H1 (cell line): Measurements from ENCODE around the gene TBC1D19. TPM values are rescaled to one million over a fixed set of nuclear protein-coding genes. Genes with fewer than 3 reads are reported as not detected.

ENCODE experiments used
- CTCF ChIA-PET: fragments of 300-600 bp; sonication (Branson Sonifier 250); formaldehyde crosslinking; loops from one replicate; lab custom pipeline; 2021; ENCODE audit not compliant: partially characterized antibody; lab: Charles Lee
- POLR2A ChIA-PET: fragments of 300-600 bp; sonication (Branson Sonifier 250); formaldehyde crosslinking; loops from one replicate; lab custom pipeline; 2021; ENCODE audit warnings: inconsistent platforms; ENCODE audit not compliant: partially characterized antibody; lab: Charles Lee
- DNase-seq, 2 experiments: peaks; one replicate each; pipeline versions ENCODE4 v3.0.0 to v3.0.0-alpha.2; 2010 to 2022; ENCODE audit warnings: low spot score in 2 of 2, low read depth in 1 of 2, mixed read lengths in 1 of 2
- FAIRE-seq: peaks from 2 replicates; lab custom pipeline; 2011; peaks lifted over from hg19 to GRCh38; lab: Jason Lieb, UNC
- H2AFZ ChIP-seq: 2 replicates; pipeline ENCODE4 v1.8.1; 2012; ENCODE audit warnings: low read length, inconsistent platforms
- H2AK5ac ChIP-seq: 2 replicates; pipeline ENCODE4 v1.6.1; 2013; ENCODE audit warnings: low read depth, low read length
- H2BK120ac ChIP-seq: replicated peaks from 2 replicates; pipeline ENCODE3; 2013; ENCODE audit warnings: low read depth, low read length, inconsistent platforms
- H2BK12ac ChIP-seq: 2 replicates; pipeline ENCODE4 v1.6.1; 2013; ENCODE audit warnings: low read depth, low read length
- H2BK15ac ChIP-seq: 2 replicates; pipeline ENCODE4 v1.6.1; 2013; ENCODE audit warnings: low read length
- H2BK20ac ChIP-seq: 2 replicates; pipeline ENCODE4 v1.6.1; 2013; ENCODE audit warnings: low read length
- H2BK5ac ChIP-seq: 2 replicates; pipeline ENCODE4 v1.6.1; 2013; ENCODE audit warnings: low read depth, low read length
- H3K14ac ChIP-seq: 2 replicates; pipeline ENCODE4 v1.6.1; 2013; ENCODE audit warnings: inconsistent platforms; ENCODE audit not compliant: insufficient read length
- H3K18ac ChIP-seq: 2 replicates; pipeline ENCODE4 v1.6.1; 2013; ENCODE audit warnings: low read length; ENCODE audit errors: extremely low read depth
- H3K23ac ChIP-seq: 2 replicates; pipeline ENCODE4 v1.6.1; 2013; ENCODE audit warnings: inconsistent platforms; ENCODE audit not compliant: insufficient read length
- H3K23me2 ChIP-seq: 2 replicates; pipeline ENCODE4 v1.6.1; 2013; ENCODE audit warnings: low read depth, low read length
- H3K27ac ChIP-seq: 2 replicates; pipeline ENCODE4 v1.6.1; 2011; ENCODE audit warnings: low read depth, low read length, inconsistent platforms
- H3K27me3 ChIP-seq, 4 experiments: replicated peaks in 1 of 4; 1 replicate in 1 of 4; 2 replicates in 3 of 4; pipeline versions ENCODE4 v1.6.1 to v1.8.1; 2011 to 2013; ENCODE audit warnings: low read length in 3 of 4, mild to moderate bottlenecking in 3 of 4, inconsistent platforms in 2 of 4, mixed read lengths in 2 of 4, moderate library complexity in 1 of 4; ENCODE audit not compliant: control insufficient read depth in 3 of 4, insufficient read depth in 3 of 4; ENCODE audit errors: extremely low read depth in 1 of 4
- H3K36me3 ChIP-seq, 4 experiments: 2 replicates each; pipeline versions ENCODE4 v1.6.1 to v1.8.1; 2011 to 2013; ENCODE audit warnings: mild to moderate bottlenecking in 4 of 4, low read length in 3 of 4, moderate library complexity in 2 of 4, control low read depth in 1 of 4, inconsistent platforms in 1 of 4; ENCODE audit not compliant: insufficient read depth in 4 of 4, control insufficient read depth in 2 of 4
- H3K4ac ChIP-seq: replicated peaks from 2 replicates; pipeline ENCODE3; 2013; ENCODE audit warnings: low read length, low read depth, mixed read lengths, inconsistent platforms; ENCODE audit not compliant: insufficient read length
- H3K4me1 ChIP-seq, 4 experiments: replicated peaks in 1 of 4; 1 replicate in 1 of 4; 2 replicates in 3 of 4; pipeline versions ENCODE4 v1.6.1 to v1.8.1; 2011 to 2013; ENCODE audit warnings: low read length in 3 of 4, inconsistent platforms in 2 of 4, mixed read lengths in 1 of 4; ENCODE audit not compliant: insufficient read depth in 4 of 4, control insufficient read depth in 3 of 4
- H3K4me2 ChIP-seq, 2 experiments: 2 replicates each; pipeline versions ENCODE4 v1.6.1 to v1.8.1; 2011 to 2013; ENCODE audit warnings: low read depth in 2 of 2, low read length in 2 of 2, control low read depth in 1 of 2, inconsistent platforms in 1 of 2, mild to moderate bottlenecking in 1 of 2; ENCODE audit not compliant: insufficient read depth in 1 of 2
- H3K4me3 ChIP-seq, 4 experiments: fragments of 200-600, 300-600 bp in 1 of 4; sonication (generic), shearing (Covaris generic), sonication (Bioruptor Twin) in 1 of 4; 2 replicates each; pipeline versions ENCODE4 v1.5.1 to v1.8.1; 2011 to 2016; ENCODE audit warnings: low read length in 4 of 4, low read depth in 3 of 4, control low read depth in 2 of 4, inconsistent platforms in 2 of 4, mild to moderate bottlenecking in 2 of 4, mixed read lengths in 1 of 4, moderate library complexity in 1 of 4; ENCODE audit not compliant: insufficient read depth in 2 of 4; ENCODE audit errors: extremely low read depth in 1 of 4
- H3K56ac ChIP-seq: replicated peaks from 2 replicates; pipeline ENCODE3; 2013; ENCODE audit warnings: low read depth, mild to moderate bottlenecking, mixed read lengths, low read length, inconsistent platforms; ENCODE audit not compliant: insufficient read length
- H3K79me1 ChIP-seq: 2 replicates; pipeline ENCODE4 v1.6.1; 2013; ENCODE audit warnings: low read depth, low read length, control low read depth
- H3K79me2 ChIP-seq, 2 experiments: 2 replicates each; pipeline versions ENCODE4 v1.6.1 to v1.8.1; 2012 to 2013; ENCODE audit warnings: low read length in 2 of 2, mild to moderate bottlenecking in 2 of 2, inconsistent platforms in 1 of 2; ENCODE audit not compliant: insufficient read depth in 2 of 2, control insufficient read depth in 1 of 2
- H3K9ac ChIP-seq, 4 experiments: replicated peaks in 1 of 4; 1 replicate in 1 of 4; 2 replicates in 3 of 4; pipeline versions ENCODE4 v1.6.1 to v1.8.1; 2011 to 2013; ENCODE audit warnings: low read depth in 3 of 4, low read length in 3 of 4, control low read depth in 2 of 4, mild to moderate bottlenecking in 2 of 4, moderate library complexity in 2 of 4, inconsistent platforms in 1 of 4; ENCODE audit errors: extremely low read depth in 1 of 4
- H3K9me3 ChIP-seq, 2 experiments: 2 replicates each; pipeline versions ENCODE4 v1.6.1 to v1.8.1; 2012 to 2013; ENCODE audit warnings: mild to moderate bottlenecking in 2 of 2, moderate library complexity in 2 of 2, control low read depth in 1 of 2, inconsistent platforms in 1 of 2, low read depth in 1 of 2, low read length in 1 of 2, mixed read lengths in 1 of 2; ENCODE audit not compliant: insufficient read depth in 2 of 2
- H4K20me1 ChIP-seq, 2 experiments: replicated peaks in 1 of 2; 2 replicates each; pipeline versions ENCODE3 to v1.8.1; 2011 to 2013; ENCODE audit warnings: inconsistent platforms in 2 of 2, low read length in 2 of 2, mild to moderate bottlenecking in 1 of 2; ENCODE audit not compliant: insufficient read depth in 2 of 2, control insufficient read depth in 1 of 2
- H4K5ac ChIP-seq: 2 replicates; pipeline ENCODE4 v1.6.1; 2013; ENCODE audit warnings: low read length, low read depth, mixed read lengths, inconsistent platforms; ENCODE audit not compliant: insufficient read length
- H4K8ac ChIP-seq: 2 replicates; pipeline ENCODE4 v1.8.0; 2013; ENCODE audit warnings: mild to moderate bottlenecking, moderate library complexity, low read length, inconsistent platforms; ENCODE audit not compliant: insufficient read depth; ENCODE audit errors: extremely low read depth
- H4K91ac ChIP-seq: replicated peaks from 2 replicates; pipeline ENCODE3; 2013; ENCODE audit warnings: low read length, mixed read lengths, inconsistent platforms; ENCODE audit not compliant: insufficient read length
- POLR2AphosphoS5 ChIP-seq: IDR thresholded peaks from 2 replicates; pipeline ENCODE4 v1.6.1; 2011; ENCODE audit warnings: low read depth, low read length
- TBP ChIP-seq: IDR thresholded peaks from 2 replicates; pipeline ENCODE4 v1.6.1; 2011; ENCODE audit warnings: low read depth, low read length, improper control_type of control experiment
- WGBS, 2 experiments: shearing (Covaris generic) in 1 of 2; methylation state at CpG; one replicate each; pipeline versions ENCODE4 v1.1.6 to v1.1.7; 2013 to 2015; ENCODE audit warnings: low lambda C conversion rate in 2 of 2, mixed read lengths in 2 of 2, inconsistent platforms in 1 of 2, low coverage in 1 of 2, missing lambda C conversion rate in 1 of 2; ENCODE audit not compliant: insufficient replicate concordance in 2 of 2, insufficient coverage in 1 of 2, insufficient read length in 1 of 2; ENCODE audit errors: extremely low coverage in 1 of 2, missing lambda C conversion rate in 1 of 2; 5-methylcytosine and 5-hydroxymethylcytosine counted together
- polyA plus RNA-seq, 7 experiments: library from polyadenylated mRNA; depleted of rRNA in 3 of 7; stranded (reverse) in 5 of 7; unstranded in 2 of 7; fragments of >200 nt in 5 of 7; fragments of 200-250 nt in 2 of 7; gene quantifications; 1 replicate in 5 of 7; 2 replicates in 1 of 7; 4 replicates in 1 of 7; pipeline versions ENCODE4 v1.2.1 to v1.2.3, GENCODE V29; 2011 to 2013; ENCODE audit warnings: missing spikeins in 2 of 7, mixed read lengths in 2 of 7
- total RNA-seq: library from RNA; stranded (reverse); fragmentation: NEBNext Ultra II Directional; extraction: Animal tissue kit (Norgen Biotek cat#: 25700); gene quantifications from 2 replicates; pipeline ENCODE4 v1.2.1, GENCODE V29; 2021
- TF ChIP-seq, protein P1 (sequence below): IDR thresholded peaks from 2 replicates; pipeline ENCODE4 v1.6.1; 2012; ENCODE audit warnings: low read length, inconsistent platforms

Gene TBC1D19
- total and polyA plus RNA-seq, 2 of the 8 experiments (the other 6 are each of a cell fraction or from before 2014, with no cell fraction given) = 1.9 to 3.5 TPM

DNA sequence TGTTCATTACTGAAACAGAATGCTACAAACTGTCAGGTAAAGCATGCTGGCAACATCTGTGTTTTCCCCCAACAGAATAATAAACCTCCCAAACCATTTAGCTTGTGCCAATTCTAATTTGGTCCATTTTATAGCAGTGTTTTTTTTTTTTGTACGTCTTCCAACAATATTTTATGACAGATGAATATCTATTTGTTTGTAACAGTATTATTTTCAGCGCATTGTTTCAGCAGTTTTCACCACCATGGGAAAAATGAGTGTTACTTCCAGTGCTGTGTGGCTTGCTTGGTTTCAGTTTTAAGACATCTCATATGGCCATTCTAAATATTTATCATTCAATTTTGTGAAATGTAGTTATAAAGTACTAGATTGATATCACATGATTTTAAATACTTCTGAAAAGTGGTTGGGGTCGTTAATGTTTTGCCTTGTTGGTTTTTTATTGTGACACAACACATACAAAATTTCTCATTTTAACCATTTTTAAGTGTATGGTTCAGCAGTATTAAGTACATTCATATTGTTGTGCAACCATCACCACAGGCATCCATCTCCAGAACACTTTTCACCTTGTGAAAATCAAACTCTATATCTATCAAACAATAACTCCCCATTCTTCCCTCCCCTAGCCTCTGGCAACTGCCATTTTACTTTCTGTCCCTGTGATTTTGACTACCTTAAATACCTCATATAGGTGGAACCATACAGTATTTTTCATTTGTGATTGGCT lies 25.6 kb upstream of the TBC1D19 start:
- H3K27me3 ChIP-seq = no peaks in the 10 kb centered on the region
- H2BK12ac ChIP-seq = no peak overlapping the region
- no peak overlapping the region for H4K8ac ChIP-seq
- no peaks in the 10 kb centered on the region for H3K79me1 ChIP-seq
- ChIA-PET CTCF (no interaction called here), POLR2A (no interaction called here)
- H3K9ac ChIP-seq = no peak overlapping the region
- H2BK15ac ChIP-seq = no peak overlapping the region
- H2BK5ac ChIP-seq = no peak overlapping the region
- H2BK120ac ChIP-seq = no peak overlapping the region
- no peak for FAIRE-seq
- H2AK5ac ChIP-seq = no peak overlapping the region
- H3K27ac ChIP-seq = no peak overlapping the region
- no peaks in the 10 kb centered on the region for H3K79me2 ChIP-seq
- no peak overlapping the region for H3K4ac ChIP-seq
- no peak overlapping the region for H4K5ac ChIP-seq
- no peak overlapping the region for H3K14ac ChIP-seq
- H3K4me2 ChIP-seq = no peak overlapping the region
- no peaks in the 10 kb centered on the region; a peak in 1 of 4 replicates for H3K9me3 ChIP-seq
- no peaks in the 10 kb centered on the region for H4K20me1 ChIP-seq
- H3K23ac ChIP-seq = no peak overlapping the region
- no peak for TF ChIP-seq POLR2AphosphoS5
- no peak for TF ChIP-seq TBP
- TF ChIP-seq, protein P1, sequence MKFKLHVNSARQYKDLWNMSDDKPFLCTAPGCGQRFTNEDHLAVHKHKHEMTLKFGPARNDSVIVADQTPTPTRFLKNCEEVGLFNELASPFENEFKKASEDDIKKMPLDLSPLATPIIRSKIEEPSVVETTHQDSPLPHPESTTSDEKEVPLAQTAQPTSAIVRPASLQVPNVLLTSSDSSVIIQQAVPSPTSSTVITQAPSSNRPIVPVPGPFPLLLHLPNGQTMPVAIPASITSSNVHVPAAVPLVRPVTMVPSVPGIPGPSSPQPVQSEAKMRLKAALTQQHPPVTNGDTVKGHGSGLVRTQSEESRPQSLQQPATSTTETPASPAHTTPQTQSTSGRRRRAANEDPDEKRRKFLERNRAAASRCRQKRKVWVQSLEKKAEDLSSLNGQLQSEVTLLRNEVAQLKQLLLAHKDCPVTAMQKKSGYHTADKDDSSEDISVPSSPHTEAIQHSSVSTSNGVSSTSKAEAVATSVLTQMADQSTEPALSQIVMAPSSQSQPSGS = no peak
- no peak overlapping the region for H2BK20ac ChIP-seq
- no peaks in the 10 kb centered on the region for H3K36me3 ChIP-seq
- no peaks in the 10 kb centered on the region for H3K4me1 ChIP-seq
- no peak overlapping the region for H3K56ac ChIP-seq
- H3K4me3 ChIP-seq = no peak overlapping the region
- DNase-seq = no peak
- H4K91ac ChIP-seq = no peak overlapping the region
- H3K18ac ChIP-seq = no peak overlapping the region
- H3K23me2 ChIP-seq = no peaks in the 10 kb centered on the region; the same call in 1 of the 2 replicates
- H2AFZ ChIP-seq = no peak overlapping the region
- WGBS, 2 experiments = 94% methylated on average over 3 of the region's 3 CpGs; no CpG with 5 or more reads in 1 of the 2 experiments
